ENCODE data around the gene MOB1B. TPM values are rescaled to one million over a fixed set of nuclear protein-coding genes. Genes with fewer than 3 reads are reported as not detected.
"Not testable (repeated sequence)": the region's sequence is repeated elsewhere in the genome, so short reads cannot be mapped to it uniquely, and the experiment has no call there.

Gene MOB1B
- total RNA-seq, 2 donors from 2014 or later, result 7.7 to 14.0 TPM

DNA sequence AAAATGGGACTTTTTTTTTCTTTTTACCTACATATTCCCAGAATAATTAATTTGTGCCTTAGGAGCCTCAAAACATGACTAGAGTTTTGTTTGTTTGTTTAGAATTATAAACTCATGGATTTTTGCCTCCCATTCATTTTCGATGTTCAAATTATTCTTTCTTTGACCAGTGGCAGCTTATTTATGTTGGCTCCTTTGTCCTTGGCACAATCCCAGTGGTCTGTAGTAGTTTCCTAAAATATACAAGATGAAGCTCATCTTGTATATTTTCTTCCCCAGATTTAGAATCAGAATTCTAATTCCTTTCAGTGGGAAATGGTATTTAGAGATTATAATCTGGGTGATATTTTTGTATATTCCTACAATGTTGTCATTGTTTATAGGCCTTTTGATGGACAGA, 118.4 kb downstream of the MOB1B start:
- H3K27ac ChIP-seq, result no peak overlapping the region
- no peaks in the 10 kb centered on the region for H3K4me1 ChIP-seq
- TF ChIP-seq CTCF (IDR thresholded peaks at IDR 0.05), result no peak
- no peaks in the 10 kb centered on the region for H3K36me3 ChIP-seq
- no peaks in the 10 kb centered on the region for H3K27me3 ChIP-seq
- H3K9me3 ChIP-seq, result no peaks in the 10 kb centered on the region
- H3K4me3 ChIP-seq, result no peak overlapping the region
- no peak for DNase-seq (ENCODE audit: low spot score)

GRCh38 chr4:71025654-71026053, 123.5 kb downstream of the MOB1B start:
- no peaks in the 10 kb centered on the region for H3K27me3 ChIP-seq
- no peaks in the 10 kb centered on the region for H3K9me3 ChIP-seq
- no peak for TF ChIP-seq CTCF (IDR thresholded peaks at IDR 0.05)
- no peak overlapping the region for H3K4me3 ChIP-seq
- no peaks in the 10 kb centered on the region for H3K4me1 ChIP-seq
- H3K36me3 ChIP-seq, result no peaks in the 10 kb centered on the region
- DNase-seq (ENCODE audit: low spot score), result no peak
- H3K27ac ChIP-seq, result no peak overlapping the region

- Histone ChIP-seq H3K36me3 (no peaks in the 10 kb centered on the region), H3K4me3 (no peak overlapping the region), H3K9me3 (no peaks in the 10 kb centered on the region), H3K27ac (no peak overlapping the region), H3K4me1 (no peaks in the 10 kb centered on the region), H3K27me3 (no peaks in the 10 kb centered on the region)
- no peak for TF ChIP-seq CTCF (IDR thresholded peaks at IDR 0.05)
- no peak for DNase-seq (ENCODE audit: low spot score)
Observed at GRCh38 chr4:71026086-71026485, 123.9 kb downstream of the MOB1B start.

- Histone ChIP-seq H3K27me3 (no peaks in the 10 kb centered on the region), H3K27ac (no peak overlapping the region), H3K4me1 (no peaks in the 10 kb centered on the region), H3K36me3 (no peaks in the 10 kb centered on the region), H3K4me3 (no peak overlapping the region), H3K9me3 (no peaks in the 10 kb centered on the region)
- DNase-seq (ENCODE audit: low spot score), result no peak
- TF ChIP-seq CTCF (IDR thresholded peaks at IDR 0.05), result no peak
Observed at GRCh38 chr4:71027611-71028010, 125.4 kb downstream of the MOB1B start.

DNA sequence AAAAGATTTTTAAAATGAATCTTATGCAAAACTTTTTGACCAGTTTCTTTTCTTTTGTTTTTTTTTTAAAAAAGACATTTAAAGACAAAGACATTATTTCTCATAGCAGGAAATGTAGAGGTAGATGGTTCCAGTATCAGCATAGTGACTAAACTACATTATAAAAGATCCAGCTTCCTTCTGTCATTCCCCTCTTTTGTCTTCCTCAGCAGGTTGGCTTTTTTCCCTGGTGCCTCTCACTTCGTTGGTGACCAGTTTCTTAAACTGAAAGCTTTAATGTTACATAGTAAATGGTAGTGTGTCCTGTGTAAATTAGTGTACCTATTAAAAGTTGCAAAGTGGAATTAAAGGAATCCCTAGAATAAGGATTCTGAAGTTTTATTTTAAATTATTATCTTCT, 127.3 kb downstream of the MOB1B start:
- no peak for TF ChIP-seq CTCF (IDR thresholded peaks at IDR 0.05)
- H3K4me1 ChIP-seq, result no peaks in the 10 kb centered on the region

GRCh38 chr4:71032106-71032505, 129.9 kb downstream of the MOB1B start:
- not testable (repeated sequence) for H3K27ac ChIP-seq; H3K9me3 ChIP-seq; DNase-seq (ENCODE audit: low spot score); H3K4me1 ChIP-seq; H3K27me3 ChIP-seq; H3K36me3 ChIP-seq; H3K4me3 ChIP-seq

More for the DNA sequence above, 127.3 kb downstream of the MOB1B start:
- no peak for DNase-seq (ENCODE audit: low spot score)
- Histone ChIP-seq H3K27ac (no peak overlapping the region), H3K4me3 (no peak overlapping the region), H3K9me3 (no peaks in the 10 kb centered on the region), H3K36me3 (no peaks in the 10 kb centered on the region), H3K27me3 (no peaks in the 10 kb centered on the region)

Other genes with a start within 250 kb of the MOB1B start
- gene JCHAIN, start 235.9 kb upstream of the MOB1B start, total RNA-seq, result 1 to 10 TPM; 1.8 to 2.7 TPM
- 10 to 100 TPM; 12.5 to 14.0 TPM for gene UTP3, start 213.8 kb upstream of the MOB1B start, total RNA-seq
- gene RUFY3, start 180.4 kb upstream of the MOB1B start, total RNA-seq, result 10 to 100 TPM; 14.7 to 16.7 TPM
- gene GRSF1, start 62.5 kb upstream of the MOB1B start, total RNA-seq, result 10 to 100 TPM; 43.2 to 86.5 TPM
- gene DCK, start 91.3 kb downstream of the MOB1B start, total RNA-seq, result 1 to 10 TPM; 7.7 to 8.2 TPM